GF-D8 (cell line): Measurements from ENCODE around the gene RPS23.
"Not testable (repeated sequence)": the region's sequence is repeated elsewhere in the genome, so short reads cannot be mapped to it uniquely, and the experiment has no call there.

Experiments used
- DNase-seq: peaks from one replicate; lab custom pipeline; 2025; lab: John Stamatoyannopoulos, UW

Gene RPS23

DNA sequence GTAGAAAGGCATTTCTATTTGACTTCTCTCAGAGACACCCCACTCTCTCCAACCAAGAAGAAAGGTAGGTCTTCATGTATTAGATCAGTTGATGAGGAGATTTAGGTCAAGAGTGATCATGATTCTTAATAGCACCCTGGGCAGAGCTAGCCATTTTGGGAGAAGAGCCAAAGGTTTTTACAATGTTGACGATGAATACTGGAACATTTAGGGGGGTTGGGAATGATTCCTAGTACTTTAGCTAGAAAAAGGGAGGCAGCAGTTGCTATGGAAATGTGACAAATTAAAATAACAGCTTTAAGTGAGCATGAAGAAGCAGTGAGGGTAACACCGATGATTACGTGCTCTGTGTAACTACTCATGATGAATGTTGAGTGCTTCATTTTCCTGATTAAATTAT is 9.5 kb upstream of the RPS23 start:
- no peak for DNase-seq

DNA sequence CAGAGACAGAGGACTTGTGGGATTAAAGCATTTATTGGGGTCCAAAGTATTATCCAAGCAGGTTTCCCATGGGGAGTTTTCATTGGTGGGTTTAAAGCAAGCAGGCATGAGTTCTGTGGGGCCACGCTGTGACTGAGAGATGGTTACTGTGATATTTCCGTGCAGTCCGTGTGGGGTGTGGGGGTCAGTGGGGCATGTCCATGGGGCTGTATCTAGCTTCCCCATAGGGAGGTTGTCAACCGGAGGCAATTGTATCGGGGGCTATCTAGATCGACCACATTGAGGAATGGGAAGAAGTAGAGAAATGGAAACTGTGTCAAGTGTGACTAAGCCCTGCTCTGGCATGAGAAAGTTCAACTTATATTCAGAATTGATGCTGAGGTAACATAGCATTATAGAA is 7.1 kb upstream of the RPS23 start:
- no peak for DNase-seq

DNA sequence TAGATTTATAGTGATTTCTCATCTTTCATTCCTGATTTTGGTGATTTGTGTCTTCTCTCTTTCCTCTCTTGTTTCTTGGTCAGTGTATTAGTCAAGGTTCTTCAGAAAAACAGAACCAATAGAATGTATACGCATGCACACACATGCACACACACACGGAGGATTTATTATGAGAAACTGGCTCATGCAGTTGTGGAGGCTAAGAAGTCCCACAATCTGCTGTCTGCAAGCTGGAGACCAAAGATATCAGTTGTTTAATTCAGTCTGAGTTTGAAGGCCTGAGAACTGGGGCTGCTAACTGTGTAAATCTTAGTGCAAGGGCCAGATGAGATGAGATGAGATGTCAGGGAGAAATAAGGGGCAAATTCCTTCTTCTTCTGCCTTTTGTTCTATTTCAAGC is 5.7 kb upstream of the RPS23 start:
- no peak for DNase-seq

DNA sequence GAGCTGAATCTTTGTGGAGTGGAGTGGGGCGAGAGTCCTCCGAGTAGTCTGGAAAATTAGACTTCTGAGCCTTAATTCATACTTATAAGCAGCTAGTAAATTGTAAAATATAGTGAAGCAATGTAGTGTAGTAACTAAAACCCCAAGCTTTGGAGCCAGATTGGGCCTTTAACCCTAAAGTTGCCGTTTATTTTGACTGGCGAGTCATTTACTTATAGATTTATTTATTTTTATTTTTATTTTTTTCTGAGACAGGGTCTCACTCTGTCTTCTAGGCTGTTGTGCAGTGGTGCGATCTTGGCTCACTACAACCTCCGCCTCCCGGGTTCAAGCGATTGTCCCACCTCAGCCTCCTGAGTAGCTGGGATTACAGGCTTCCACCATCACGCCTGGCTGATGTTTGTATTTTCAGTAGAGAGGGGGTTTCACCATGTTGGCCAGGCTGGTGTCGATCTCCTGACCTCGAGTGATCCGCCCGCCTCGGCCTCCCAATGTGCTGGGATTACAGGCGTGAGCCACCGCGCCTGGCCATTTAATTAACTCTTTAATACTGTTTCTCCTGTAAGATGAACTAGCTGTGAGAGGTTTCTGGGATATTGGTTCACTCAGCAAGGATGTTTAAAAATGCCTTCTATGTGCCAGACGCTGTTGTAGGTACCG is 687 bp upstream of the RPS23 start:
- DNase-seq, result no peak

DNA sequence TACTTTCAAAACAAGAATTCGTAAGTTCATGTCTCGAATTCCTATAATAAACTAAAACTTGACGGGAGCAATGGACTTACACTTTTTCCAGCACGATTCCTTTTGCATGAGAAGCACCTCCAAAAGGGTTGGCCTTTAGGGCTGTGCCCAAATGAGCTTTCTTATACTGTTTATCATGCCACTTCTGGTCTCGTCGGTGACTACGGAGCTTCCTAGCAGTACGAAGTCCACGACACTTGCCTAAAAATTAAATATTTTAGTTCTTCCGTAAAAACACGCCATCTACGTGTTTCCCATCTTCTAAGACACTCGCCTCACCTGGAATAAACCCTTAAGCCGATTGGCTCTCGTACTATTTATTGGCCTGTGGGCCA is 554 bp downstream of the RPS23 start:
- no peak for DNase-seq

DNA sequence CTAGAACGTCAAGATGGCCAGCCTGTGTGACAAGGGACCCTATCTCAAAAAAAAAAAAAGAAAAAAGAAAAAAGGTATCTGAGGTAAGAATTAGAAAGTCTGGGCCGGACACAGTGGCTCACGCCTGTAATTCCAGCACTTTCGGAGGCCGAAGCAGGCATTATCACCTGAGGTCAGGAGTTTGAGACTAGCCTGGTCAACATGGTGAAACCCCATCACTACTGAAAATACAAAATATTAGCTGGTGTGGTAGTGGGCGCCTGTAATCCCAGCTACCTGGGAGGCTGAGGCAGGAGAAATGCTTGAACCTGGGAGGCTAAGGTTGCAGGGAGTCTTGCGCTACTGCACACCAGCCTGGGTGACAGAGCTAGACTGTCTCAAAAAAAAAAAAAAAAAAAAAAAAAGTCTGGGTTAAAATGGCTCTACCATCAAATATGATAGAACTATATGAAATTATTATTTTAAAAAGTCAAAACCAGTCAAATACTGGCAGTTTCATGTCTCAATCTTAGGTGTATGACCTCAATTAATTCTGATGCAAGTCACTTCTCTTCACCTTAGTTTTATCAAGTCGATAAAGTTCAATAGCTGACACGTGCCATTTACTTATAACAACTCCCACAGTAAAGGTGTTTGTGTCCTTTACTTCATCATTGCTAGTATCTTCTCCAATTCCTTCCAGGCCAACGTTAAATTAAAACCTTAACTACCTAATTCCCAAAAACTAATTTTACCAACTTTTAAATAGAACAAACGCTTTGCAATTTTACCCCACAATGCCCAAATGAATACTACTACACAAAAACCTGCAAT is 1.1 kb downstream of the RPS23 start:
- DNase-seq, result no peak

DNA sequence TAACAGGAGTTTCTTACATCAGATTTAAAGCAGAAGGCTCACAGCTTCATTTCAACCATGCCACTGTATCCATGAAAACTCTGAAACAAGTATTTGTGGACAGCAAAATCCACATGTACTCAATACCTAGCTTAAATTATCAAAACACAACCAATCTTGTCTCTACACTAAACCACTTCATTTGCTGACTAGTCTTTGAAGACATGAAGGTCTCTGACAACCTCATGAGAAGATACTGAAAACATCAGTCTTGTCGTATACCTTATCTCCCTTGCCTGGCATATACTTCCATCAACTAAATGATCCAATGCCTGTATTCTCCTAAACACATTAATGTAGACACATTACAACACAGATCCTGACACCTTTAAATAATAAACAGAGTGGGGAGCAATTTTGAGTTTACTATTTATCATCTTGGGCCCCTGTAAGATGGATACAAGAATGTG is 2.9 kb downstream of the RPS23 start:
- DNase-seq, result no peak

DNA sequence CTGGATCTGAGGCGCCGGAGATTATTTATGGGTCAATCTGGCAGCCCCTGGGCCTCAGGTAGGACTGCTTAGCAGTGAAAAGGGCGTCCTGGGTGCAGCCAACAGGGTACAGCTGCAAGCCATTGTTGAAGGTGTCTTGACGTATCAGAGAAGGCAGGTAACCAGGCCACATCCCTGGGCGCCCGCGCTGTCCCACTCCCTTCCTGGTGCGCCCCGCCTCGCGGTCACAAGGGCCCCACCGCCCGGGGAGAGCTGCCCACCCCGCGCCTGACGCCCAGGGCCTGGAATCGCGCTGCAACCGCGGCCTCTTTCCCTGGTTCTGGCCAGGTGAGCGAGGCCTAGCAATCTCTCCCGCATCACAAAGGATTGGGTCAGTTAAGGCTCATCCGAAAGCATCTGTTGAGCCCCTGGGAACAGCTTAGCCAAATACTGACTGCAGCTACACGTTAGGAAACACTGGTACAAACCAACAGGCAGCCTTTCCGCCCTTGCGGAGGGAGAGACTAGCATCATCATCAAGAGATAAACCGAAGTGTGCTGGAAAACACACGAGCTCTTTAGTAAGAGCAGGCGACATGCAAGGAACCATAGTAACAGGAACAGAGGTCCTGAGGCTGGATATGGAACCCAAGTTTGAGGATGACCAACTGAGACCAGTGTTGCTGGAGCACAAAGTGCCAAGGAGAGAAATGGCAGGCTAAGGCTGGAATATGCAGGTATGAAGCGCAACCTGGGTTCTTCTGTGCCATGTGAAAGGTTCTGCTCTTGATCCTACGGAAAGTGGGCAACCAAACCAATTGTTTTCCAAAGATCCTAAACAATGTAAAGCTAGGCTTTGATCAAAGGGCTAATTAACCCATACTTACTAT is 3.6 kb downstream of the RPS23 start:
- DNase-seq, result no peak

DNA sequence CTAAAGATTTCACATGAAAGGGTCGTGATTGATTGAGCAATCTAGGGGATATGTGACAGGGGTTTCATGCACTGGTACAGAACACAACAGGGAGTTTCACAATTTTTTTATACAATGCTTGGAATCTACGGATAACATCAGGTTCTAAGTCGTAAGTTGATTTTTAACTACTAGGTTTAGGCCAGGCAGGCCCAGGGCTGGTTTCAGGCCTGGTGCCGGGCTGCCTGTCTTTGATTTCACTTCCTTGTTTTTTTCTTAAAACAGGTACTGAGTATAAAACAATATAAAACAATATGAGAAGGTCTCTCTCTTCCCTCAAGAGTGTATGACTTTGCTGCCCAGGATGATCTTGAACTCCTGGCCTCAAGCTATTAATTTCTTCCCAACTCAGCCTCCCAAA is 4.7 kb downstream of the RPS23 start:
- DNase-seq, result not testable (repeated sequence)

DNA sequence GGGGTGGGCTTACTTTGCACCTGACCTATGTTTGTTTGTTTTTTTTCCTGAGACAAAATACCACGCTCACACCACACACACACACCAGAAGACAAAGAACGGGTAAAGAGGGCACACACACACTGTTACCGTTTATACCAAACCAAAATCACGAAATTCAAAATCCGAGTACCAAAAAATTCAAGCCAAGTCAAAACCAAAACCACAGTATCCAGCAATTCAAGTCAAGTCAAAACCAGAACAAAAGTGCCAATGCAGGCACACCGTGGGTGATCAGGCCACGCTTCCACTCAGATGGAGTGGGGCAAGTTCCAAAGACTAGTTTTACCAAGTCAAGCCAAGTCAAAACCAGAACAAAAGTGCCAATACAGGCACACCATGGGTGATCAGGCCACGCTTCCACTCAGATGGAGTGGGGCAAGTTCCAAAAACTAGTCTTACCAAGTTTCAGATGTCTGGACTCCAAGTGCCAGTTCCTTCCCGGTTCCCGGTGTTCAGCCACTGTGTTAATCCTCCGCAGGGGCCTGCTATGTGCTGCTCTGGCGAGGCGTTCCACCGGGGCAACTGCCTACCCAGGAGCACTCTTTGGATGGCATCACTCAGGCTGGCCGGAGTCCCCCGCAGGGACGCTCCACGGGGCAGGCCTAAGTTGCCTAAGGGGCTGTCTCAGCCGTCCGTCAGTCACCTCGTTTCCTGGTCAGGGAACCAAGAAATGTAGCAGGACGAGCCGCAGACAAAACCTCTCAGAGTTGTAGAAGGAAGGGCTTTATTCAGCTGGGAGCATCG is 5.4 kb downstream of the RPS23 start:
- DNase-seq, result not testable (repeated sequence)

DNA sequence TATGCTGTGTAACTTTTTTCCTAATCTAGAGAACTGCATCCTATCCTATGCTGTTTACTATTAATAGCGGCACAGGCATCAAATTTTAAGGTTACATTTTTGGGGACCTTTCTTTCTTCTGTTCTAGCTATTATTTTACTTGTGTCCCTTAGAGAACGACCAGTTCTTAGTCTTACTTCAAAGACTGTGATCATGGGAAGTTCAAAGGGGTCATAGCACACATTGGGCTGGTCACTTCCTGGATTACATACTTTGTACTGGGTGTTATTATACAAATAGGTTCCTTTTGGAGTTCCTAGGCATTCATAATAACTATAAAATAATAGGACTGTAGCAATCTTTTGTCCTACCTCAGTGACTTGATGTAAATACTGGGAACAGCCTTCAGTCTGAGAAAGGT is 8.8 kb downstream of the RPS23 start:
- not testable (repeated sequence) for DNase-seq

DNA sequence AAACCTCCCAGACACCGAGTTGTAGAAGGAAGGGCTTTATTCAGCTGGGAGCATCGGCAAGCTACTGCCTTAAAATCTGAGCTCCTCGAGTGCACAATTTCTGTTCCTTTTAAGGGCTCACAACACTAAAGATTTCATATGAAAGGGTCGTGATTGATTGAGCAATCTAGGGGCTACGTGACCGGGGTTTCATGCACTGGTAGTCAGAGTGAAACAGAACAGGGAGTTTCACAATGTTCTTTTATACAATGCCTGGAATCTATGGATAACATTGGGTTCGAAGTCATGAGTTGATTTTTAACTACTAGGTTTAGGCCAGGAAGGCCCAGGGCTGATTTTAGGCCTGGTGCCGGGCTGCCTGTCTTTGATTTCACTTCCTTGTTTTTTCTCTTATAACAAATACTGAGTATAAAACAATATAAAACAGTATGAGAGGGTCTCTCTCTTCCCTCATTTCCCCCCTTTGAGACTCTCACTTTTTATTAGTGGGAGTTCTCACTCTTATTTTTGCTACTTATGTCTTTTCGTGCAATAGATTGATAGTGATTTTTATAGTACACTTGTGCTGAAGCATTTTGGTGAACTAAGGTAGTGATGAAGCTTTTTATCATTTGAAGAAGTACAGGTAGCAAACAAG is 10.7 kb downstream of the RPS23 start:
- DNase-seq, result not testable (repeated sequence)

DNA sequence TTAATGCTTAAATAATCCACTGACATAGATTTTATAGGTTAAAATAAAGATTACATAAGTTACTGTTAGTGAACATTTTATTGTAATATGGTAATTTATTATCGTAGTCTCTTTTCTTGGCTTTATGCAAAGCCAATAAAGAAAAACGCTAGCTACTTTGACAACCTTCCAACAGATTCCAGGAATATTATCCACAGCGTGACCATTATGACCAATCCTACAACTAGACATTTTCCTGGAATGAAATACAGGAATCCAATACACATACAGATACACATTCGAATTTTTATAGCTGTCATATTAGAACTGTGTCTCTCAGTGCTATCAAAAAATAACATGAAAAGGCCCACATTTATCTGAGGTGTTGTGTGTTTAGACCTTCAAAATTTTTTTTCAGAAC is 13.1 kb downstream of the RPS23 start:
- no peak for DNase-seq

DNA sequence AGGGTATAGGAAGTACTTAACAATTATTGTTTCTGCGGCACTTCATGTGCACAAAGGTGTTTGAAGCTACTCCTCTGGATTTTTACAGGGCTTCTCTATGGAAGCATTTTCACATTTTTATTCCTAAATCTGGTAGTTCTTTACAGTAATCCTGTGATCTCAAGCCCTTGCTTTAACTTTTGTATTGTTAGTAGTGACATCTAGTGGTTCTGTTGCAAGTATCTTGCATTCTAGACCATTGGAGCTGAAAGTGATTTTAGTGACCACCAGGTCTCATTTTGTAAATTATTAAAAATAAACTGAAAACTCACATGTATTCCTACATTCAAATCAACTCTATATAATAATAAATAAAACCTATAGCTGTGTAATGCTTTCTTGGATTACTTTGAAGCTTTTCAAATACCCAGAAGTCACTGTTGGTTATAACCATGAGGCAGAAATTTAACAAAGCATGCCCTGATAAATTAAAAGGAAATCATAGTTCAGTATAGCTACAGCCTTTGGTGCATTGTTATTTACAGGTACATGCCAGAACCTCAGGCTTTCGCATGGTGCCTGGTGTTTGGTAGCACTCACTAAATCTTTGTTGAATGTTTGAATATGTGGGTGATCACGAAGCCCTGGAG is 18.9 kb downstream of the RPS23 start:
- no peak for DNase-seq

DNA sequence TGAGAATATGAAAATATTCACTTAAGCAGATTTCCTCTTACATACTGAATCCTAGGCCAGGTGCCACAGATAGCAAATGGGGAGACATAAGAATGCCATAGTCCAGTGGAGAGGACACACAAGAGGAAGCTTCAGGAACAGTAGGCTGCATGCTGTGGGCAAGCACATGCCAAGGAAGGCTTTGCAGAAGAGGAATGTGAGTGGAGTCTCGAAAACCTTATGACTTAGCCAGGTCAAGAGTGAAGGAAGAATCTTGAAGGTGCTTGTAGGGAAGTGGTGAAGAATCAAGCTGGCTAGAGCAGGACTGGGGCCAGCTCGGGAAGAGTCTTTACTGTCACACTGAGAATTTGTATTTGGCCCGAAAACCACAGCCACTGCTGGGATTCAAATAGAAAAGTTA is 20.4 kb downstream of the RPS23 start:
- DNase-seq, result no peak

DNA sequence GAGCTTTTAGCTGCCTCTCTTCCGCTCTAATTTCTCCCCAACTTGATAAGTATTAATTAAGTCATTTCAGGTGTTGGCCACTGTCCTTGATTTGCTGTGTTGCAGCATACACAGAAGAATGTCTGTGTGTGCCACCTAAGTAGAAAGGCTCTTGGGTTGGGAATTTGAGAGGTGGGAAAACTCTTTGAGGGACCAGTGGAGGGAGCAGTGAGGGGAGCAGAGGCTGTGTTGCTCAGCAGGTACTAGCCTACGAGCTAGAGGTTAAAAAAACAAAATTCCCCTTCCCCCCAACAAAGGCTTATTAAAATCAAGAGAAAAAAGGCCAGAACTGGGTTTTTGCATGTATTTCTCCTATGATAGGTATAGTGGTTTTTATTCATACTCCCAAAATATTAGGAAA is 20.9 kb downstream of the RPS23 start:
- DNase-seq, result no peak

DNA sequence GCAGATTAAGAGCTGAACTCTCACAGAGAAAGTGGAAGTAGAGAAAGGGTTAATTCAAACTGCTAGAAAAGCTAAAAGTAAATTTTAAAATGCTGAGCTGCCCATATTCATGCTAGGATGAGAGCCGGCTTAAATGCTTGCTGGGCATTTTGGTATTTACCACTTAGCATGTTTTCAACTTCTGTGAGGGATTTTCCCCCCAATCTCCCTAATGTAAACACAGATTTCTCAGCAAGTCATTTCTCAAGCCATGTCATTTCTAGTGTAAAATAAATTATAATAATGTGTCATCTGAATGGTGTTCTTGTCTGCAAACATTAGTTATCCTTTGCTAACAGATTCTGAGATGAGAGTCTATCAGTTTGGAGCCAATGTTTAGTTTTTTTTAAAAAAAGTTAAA is 22.3 kb downstream of the RPS23 start:
- DNase-seq, result no peak

DNA sequence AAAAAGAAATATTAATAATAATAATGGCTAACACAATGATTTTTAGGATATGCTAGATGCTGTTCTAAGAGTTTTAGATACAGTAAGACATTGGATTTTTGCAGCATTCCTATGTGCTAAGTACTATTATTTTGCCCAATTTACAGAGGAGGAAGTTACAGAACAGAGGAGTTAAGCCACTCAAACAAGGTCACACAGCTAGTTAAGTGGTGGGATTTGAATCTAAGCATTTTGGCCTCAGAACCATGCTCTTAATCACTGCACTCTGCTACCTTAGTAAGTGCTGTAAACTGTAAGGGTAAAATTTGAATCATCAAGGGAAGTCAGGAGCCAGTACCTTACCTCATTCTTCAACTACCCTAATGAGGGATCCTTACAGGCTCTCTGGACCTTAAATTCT is 25.4 kb downstream of the RPS23 start:
- no peak for DNase-seq

DNA sequence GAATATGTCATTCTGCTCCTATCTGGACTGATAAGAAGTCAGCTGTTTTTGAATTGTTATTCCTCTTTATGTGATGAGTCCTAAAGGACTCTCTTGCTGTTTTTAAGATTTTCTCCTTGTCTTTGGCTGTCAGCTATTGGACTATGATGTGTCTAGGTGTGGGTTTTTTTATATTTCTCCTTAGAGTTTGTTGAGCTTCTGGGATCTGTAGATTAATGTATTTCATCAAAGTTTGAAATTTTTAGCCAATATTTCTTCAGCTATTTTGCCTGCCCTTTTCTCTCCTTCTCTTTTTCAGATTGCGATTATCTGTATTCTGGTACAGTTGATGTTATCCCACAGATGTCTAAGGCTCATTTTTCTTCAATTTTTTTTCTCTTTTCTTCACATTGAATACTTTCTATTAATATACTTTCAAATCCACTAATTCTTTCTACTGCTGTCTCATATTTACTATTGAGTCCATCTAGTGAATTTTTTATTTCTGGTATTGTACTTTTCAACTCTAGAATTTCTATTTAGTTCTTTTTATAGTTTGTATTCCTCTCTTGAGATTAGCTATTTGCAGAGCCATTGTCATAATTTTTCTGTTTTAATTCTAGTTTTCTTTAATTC is 31.1 kb downstream of the RPS23 start:
- DNase-seq, result no peak

DNA sequence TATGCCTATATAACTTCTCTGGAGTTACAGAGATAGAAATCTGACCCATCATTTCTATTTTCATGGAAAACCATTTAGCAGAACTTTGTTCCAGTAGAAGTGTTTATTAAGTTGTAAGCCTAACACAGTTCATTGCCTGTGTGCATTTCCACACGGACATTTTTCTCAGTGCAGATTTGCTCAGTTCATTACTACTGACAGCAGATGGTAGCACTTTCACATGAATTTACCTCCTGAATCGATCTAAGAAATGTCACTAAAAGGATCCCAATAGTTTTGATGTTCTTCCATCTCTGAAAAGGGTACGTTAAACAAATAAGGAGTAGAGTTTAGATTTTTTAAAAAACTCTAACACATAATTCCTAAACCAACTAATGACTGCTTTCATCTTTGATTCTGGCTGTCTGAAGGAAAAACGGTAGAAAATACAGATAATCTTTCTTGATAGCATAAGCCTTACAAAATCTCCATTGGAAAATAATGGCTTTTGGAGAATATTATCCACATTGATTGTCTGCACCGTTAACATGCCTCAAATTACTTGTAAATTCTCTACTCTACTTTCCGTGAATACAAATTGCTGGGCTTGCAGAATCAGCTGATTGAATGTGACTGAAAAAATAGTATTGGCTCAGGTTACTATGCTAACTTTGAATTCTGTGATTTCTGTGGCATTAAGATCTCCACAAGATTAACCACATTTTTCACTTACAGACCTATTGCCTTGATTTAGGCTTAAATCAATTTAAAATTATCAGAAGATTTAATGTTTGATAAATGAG is 33.1 kb downstream of the RPS23 start:
- DNase-seq, result no peak
